Measurements from ENCODE around the gene SYT1. TPM values are rescaled to one million over a fixed set of nuclear protein-coding genes. Genes with fewer than 3 reads are reported as not detected.

SYT1 gene
- total RNA-seq, 1 experiment from 2014 or later = 44.9 TPM

DNA sequence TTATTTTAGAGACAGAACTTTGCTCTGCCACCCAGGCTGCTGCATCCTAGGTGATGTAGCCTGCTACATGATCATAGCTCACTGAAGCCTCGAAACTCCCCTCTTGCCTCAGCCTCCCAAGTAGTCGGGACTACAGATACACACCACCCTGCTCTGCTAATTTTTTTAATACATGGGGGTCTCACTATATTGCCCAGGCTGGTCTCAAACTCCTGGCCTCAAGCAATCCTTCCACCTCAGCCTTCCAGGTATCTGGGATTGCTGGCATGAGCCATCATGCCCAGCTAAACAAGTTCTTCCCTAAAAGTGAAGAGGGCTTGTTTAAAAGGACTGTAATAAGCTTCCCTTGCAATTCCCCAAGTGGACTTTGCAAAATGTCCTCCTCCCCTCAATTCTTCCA lies 515.8 kb downstream of the SYT1 start:
- Histone ChIP-seq H3K4me3 (replicated peaks in 1 of 2; ENCODE audit: low read depth in 1 of 2, low read length in 2 of 2) (no peak overlapping the region), H3K27me3 (ENCODE audit: insufficient read depth, low read length) (no peaks in the 10 kb centered on the region), H3K79me2 (ENCODE audit: insufficient read depth, low read length) (no peaks in the 10 kb centered on the region), H3K9me3 (ENCODE audit: control insufficient read depth in 1 of 2, insufficient read depth in 1 of 2, low read depth in 1 of 2, low read length in 2 of 2) (no peaks in the 10 kb centered on the region), H3K4me2 (ENCODE audit: low read length) (no peak overlapping the region), H3K27ac (ENCODE audit: low read depth, low read length) (no peak overlapping the region), H3K4me1 (ENCODE audit: control insufficient read depth in 1 of 2, insufficient read depth in 2 of 2, low read length in 2 of 2) (no peaks in the 10 kb centered on the region), H3K9ac (ENCODE audit: low read length) (no peak overlapping the region), H3K9me2 (ENCODE audit: insufficient read depth) (no peaks in the 10 kb centered on the region), H2AFZ (ENCODE audit: low read depth, low read length, poor library complexity, severe bottlenecking) (no peak overlapping the region), H4K20me1 (ENCODE audit: insufficient read depth) (no peaks in the 10 kb centered on the region), H3K36me3 (ENCODE audit: control insufficient read depth in 1 of 2, insufficient read depth in 2 of 2, low read length in 2 of 2) (no peaks in the 10 kb centered on the region)
- BruUV-seq (replicated peaks) = no TSS peak
- ChIA-PET CTCF (no interaction called here), POLR2A (no interaction called here), RAD21 (ENCODE audit: low non-redundant PET in 1 of 2, low total read pairs in 2 of 2, uncharacterized antibody in 2 of 2, unreplicated experiment in 2 of 2) (no interaction called here)
- TF ChIP-seq CEBPB (IDR thresholded peaks at IDR 0.05; ENCODE audit: low read depth) (no peak), FOSL1 (IDR thresholded peaks at IDR 0.05; ENCODE audit: low read depth) (no peak), RAD21 (IDR thresholded peaks at IDR 0.05; ENCODE audit: low read depth) (no peak), ZNF274 (IDR thresholded peaks at IDR 0.05; ENCODE audit: low read depth, low read length) (no peak), TCF7L2 (IDR thresholded peaks at IDR 0.05; ENCODE audit: borderline replicate concordance, extremely low read depth, insufficient read depth, insufficient read length) (no peak), POLR2A (IDR thresholded peaks at IDR 0.05; ENCODE audit: borderline replicate concordance, extremely low read depth, insufficient read depth, insufficient read length) (no peak), EZH2 (IDR thresholded peaks at IDR 0.05) (no peak), YY1 (IDR thresholded peaks at IDR 0.05; ENCODE audit: extremely low read depth, insufficient replicate concordance, low read depth, low read length) (no peak), ELF1 (IDR thresholded peaks at IDR 0.05; ENCODE audit: borderline replicate concordance, low read depth) (no peak), POLR2AphosphoS5 (IDR thresholded peaks at IDR 0.05; ENCODE audit: low read depth, low read length) (no peak), EGR1 (IDR thresholded peaks at IDR 0.05; ENCODE audit: low read depth) (no peak), JUND (IDR thresholded peaks at IDR 0.05) (no peak)
- TF ChIP-seq, protein P1, sequence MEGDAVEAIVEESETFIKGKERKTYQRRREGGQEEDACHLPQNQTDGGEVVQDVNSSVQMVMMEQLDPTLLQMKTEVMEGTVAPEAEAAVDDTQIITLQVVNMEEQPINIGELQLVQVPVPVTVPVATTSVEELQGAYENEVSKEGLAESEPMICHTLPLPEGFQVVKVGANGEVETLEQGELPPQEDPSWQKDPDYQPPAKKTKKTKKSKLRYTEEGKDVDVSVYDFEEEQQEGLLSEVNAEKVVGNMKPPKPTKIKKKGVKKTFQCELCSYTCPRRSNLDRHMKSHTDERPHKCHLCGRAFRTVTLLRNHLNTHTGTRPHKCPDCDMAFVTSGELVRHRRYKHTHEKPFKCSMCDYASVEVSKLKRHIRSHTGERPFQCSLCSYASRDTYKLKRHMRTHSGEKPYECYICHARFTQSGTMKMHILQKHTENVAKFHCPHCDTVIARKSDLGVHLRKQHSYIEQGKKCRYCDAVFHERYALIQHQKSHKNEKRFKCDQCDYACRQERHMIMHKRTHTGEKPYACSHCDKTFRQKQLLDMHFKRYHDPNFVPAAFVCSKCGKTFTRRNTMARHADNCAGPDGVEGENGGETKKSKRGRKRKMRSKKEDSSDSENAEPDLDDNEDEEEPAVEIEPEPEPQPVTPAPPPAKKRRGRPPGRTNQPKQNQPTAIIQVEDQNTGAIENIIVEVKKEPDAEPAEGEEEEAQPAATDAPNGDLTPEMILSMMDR (IDR thresholded peaks at IDR 0.05 in 2 of 3, conservative IDR thresholded peaks at IDR 0.05 in 1 of 3; ENCODE audit: borderline replicate concordance in 1 of 3, insufficient read depth in 1 of 3, low read depth in 2 of 3, low read length in 2 of 3) = no peak
- TF ChIP-seq, protein P2, sequence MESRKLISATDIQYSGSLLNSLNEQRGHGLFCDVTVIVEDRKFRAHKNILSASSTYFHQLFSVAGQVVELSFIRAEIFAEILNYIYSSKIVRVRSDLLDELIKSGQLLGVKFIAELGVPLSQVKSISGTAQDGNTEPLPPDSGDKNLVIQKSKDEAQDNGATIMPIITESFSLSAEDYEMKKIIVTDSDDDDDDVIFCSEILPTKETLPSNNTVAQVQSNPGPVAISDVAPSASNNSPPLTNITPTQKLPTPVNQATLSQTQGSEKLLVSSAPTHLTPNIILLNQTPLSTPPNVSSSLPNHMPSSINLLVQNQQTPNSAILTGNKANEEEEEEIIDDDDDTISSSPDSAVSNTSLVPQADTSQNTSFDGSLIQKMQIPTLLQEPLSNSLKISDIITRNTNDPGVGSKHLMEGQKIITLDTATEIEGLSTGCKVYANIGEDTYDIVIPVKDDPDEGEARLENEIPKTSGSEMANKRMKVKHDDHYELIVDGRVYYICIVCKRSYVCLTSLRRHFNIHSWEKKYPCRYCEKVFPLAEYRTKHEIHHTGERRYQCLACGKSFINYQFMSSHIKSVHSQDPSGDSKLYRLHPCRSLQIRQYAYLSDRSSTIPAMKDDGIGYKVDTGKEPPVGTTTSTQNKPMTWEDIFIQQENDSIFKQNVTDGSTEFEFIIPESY (IDR thresholded peaks at IDR 0.05; ENCODE audit: extremely low read depth, insufficient replicate concordance, low read length) = no peak
- TF ChIP-seq, protein P3, sequence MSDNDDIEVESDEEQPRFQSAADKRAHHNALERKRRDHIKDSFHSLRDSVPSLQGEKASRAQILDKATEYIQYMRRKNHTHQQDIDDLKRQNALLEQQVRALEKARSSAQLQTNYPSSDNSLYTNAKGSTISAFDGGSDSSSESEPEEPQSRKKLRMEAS (IDR thresholded peaks at IDR 0.05) = no peak
- TF ChIP-seq, protein P4, sequence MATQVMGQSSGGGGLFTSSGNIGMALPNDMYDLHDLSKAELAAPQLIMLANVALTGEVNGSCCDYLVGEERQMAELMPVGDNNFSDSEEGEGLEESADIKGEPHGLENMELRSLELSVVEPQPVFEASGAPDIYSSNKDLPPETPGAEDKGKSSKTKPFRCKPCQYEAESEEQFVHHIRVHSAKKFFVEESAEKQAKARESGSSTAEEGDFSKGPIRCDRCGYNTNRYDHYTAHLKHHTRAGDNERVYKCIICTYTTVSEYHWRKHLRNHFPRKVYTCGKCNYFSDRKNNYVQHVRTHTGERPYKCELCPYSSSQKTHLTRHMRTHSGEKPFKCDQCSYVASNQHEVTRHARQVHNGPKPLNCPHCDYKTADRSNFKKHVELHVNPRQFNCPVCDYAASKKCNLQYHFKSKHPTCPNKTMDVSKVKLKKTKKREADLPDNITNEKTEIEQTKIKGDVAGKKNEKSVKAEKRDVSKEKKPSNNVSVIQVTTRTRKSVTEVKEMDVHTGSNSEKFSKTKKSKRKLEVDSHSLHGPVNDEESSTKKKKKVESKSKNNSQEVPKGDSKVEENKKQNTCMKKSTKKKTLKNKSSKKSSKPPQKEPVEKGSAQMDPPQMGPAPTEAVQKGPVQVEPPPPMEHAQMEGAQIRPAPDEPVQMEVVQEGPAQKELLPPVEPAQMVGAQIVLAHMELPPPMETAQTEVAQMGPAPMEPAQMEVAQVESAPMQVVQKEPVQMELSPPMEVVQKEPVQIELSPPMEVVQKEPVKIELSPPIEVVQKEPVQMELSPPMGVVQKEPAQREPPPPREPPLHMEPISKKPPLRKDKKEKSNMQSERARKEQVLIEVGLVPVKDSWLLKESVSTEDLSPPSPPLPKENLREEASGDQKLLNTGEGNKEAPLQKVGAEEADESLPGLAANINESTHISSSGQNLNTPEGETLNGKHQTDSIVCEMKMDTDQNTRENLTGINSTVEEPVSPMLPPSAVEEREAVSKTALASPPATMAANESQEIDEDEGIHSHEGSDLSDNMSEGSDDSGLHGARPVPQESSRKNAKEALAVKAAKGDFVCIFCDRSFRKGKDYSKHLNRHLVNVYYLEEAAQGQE (IDR thresholded peaks at IDR 0.05; ENCODE audit: low read depth) = no peak
- ATAC-seq = no peak
- intact Hi-C loops (cut with micrococcal nuclease) = no loop called here
- DNase-seq (ENCODE audit: low read depth, low spot score) = no peak

Measured in HCT116 (cell line).